H1 (cell line): Measurements from ENCODE around the gene RPL38. TPM values are rescaled to one million over a fixed set of nuclear protein-coding genes. Genes with fewer than 3 reads are reported as not detected.
A peak's percentile ranks its signal among the peaks of the same experiment; 100 is the strongest.

Experiments used
- CTCF ChIA-PET: fragments of 300-600 bp; sonication (Branson Sonifier 250); formaldehyde crosslinking; loops from one replicate; lab custom pipeline; 2021; ENCODE audit not compliant: partially characterized antibody; lab: Charles Lee
- POLR2A ChIA-PET: fragments of 300-600 bp; sonication (Branson Sonifier 250); formaldehyde crosslinking; loops from one replicate; lab custom pipeline; 2021; ENCODE audit warnings: inconsistent platforms; ENCODE audit not compliant: partially characterized antibody; lab: Charles Lee
- DNase-seq, 2 experiments: peaks; one replicate each; pipeline versions ENCODE4 v3.0.0 to v3.0.0-alpha.2; 2010 to 2022; ENCODE audit warnings: low spot score in 2 of 2, low read depth in 1 of 2, mixed read lengths in 1 of 2
- FAIRE-seq: peaks from 2 replicates; lab custom pipeline; 2011; peaks lifted over from hg19 to GRCh38; lab: Jason Lieb, UNC
- H2AFZ ChIP-seq: 2 replicates; pipeline ENCODE4 v1.8.1; 2012; ENCODE audit warnings: low read length, inconsistent platforms
- H2AK5ac ChIP-seq: 2 replicates; pipeline ENCODE4 v1.6.1; 2013; ENCODE audit warnings: low read depth, low read length
- H2BK120ac ChIP-seq: replicated peaks from 2 replicates; pipeline ENCODE3; 2013; ENCODE audit warnings: low read depth, low read length, inconsistent platforms
- H2BK12ac ChIP-seq: 2 replicates; pipeline ENCODE4 v1.6.1; 2013; ENCODE audit warnings: low read depth, low read length
- H2BK15ac ChIP-seq: 2 replicates; pipeline ENCODE4 v1.6.1; 2013; ENCODE audit warnings: low read length
- H2BK20ac ChIP-seq: 2 replicates; pipeline ENCODE4 v1.6.1; 2013; ENCODE audit warnings: low read length
- H2BK5ac ChIP-seq: 2 replicates; pipeline ENCODE4 v1.6.1; 2013; ENCODE audit warnings: low read depth, low read length
- H3K14ac ChIP-seq: 2 replicates; pipeline ENCODE4 v1.6.1; 2013; ENCODE audit warnings: inconsistent platforms; ENCODE audit not compliant: insufficient read length
- H3K18ac ChIP-seq: 2 replicates; pipeline ENCODE4 v1.6.1; 2013; ENCODE audit warnings: low read length; ENCODE audit errors: extremely low read depth
- H3K23ac ChIP-seq: 2 replicates; pipeline ENCODE4 v1.6.1; 2013; ENCODE audit warnings: inconsistent platforms; ENCODE audit not compliant: insufficient read length
- H3K23me2 ChIP-seq: 2 replicates; pipeline ENCODE4 v1.6.1; 2013; ENCODE audit warnings: low read depth, low read length
- H3K27ac ChIP-seq: 2 replicates; pipeline ENCODE4 v1.6.1; 2011; ENCODE audit warnings: low read depth, low read length, inconsistent platforms
- H3K27me3 ChIP-seq, 4 experiments: replicated peaks in 1 of 4; 1 replicate in 1 of 4; 2 replicates in 3 of 4; pipeline versions ENCODE4 v1.6.1 to v1.8.1; 2011 to 2013; ENCODE audit warnings: low read length in 3 of 4, mild to moderate bottlenecking in 3 of 4, inconsistent platforms in 2 of 4, mixed read lengths in 2 of 4, moderate library complexity in 1 of 4; ENCODE audit not compliant: control insufficient read depth in 3 of 4, insufficient read depth in 3 of 4; ENCODE audit errors: extremely low read depth in 1 of 4
- H3K36me3 ChIP-seq, 4 experiments: 2 replicates each; pipeline versions ENCODE4 v1.6.1 to v1.8.1; 2011 to 2013; ENCODE audit warnings: mild to moderate bottlenecking in 4 of 4, low read length in 3 of 4, moderate library complexity in 2 of 4, control low read depth in 1 of 4, inconsistent platforms in 1 of 4; ENCODE audit not compliant: insufficient read depth in 4 of 4, control insufficient read depth in 2 of 4
- H3K4ac ChIP-seq: replicated peaks from 2 replicates; pipeline ENCODE3; 2013; ENCODE audit warnings: low read length, low read depth, mixed read lengths, inconsistent platforms; ENCODE audit not compliant: insufficient read length
- H3K4me1 ChIP-seq, 4 experiments: replicated peaks in 1 of 4; 1 replicate in 1 of 4; 2 replicates in 3 of 4; pipeline versions ENCODE4 v1.6.1 to v1.8.1; 2011 to 2013; ENCODE audit warnings: low read length in 3 of 4, inconsistent platforms in 2 of 4, mixed read lengths in 1 of 4; ENCODE audit not compliant: insufficient read depth in 4 of 4, control insufficient read depth in 3 of 4
- H3K4me2 ChIP-seq, 2 experiments: 2 replicates each; pipeline versions ENCODE4 v1.6.1 to v1.8.1; 2011 to 2013; ENCODE audit warnings: low read depth in 2 of 2, low read length in 2 of 2, control low read depth in 1 of 2, inconsistent platforms in 1 of 2, mild to moderate bottlenecking in 1 of 2; ENCODE audit not compliant: insufficient read depth in 1 of 2
- H3K4me3 ChIP-seq, 4 experiments: fragments of 200-600, 300-600 bp in 1 of 4; sonication (generic), shearing (Covaris generic), sonication (Bioruptor Twin) in 1 of 4; 2 replicates each; pipeline versions ENCODE4 v1.5.1 to v1.8.1; 2011 to 2016; ENCODE audit warnings: low read length in 4 of 4, low read depth in 3 of 4, control low read depth in 2 of 4, inconsistent platforms in 2 of 4, mild to moderate bottlenecking in 2 of 4, mixed read lengths in 1 of 4, moderate library complexity in 1 of 4; ENCODE audit not compliant: insufficient read depth in 2 of 4; ENCODE audit errors: extremely low read depth in 1 of 4
- H3K56ac ChIP-seq: replicated peaks from 2 replicates; pipeline ENCODE3; 2013; ENCODE audit warnings: low read depth, mild to moderate bottlenecking, mixed read lengths, low read length, inconsistent platforms; ENCODE audit not compliant: insufficient read length
- H3K79me1 ChIP-seq: 2 replicates; pipeline ENCODE4 v1.6.1; 2013; ENCODE audit warnings: low read depth, low read length, control low read depth
- H3K79me2 ChIP-seq, 2 experiments: 2 replicates each; pipeline versions ENCODE4 v1.6.1 to v1.8.1; 2012 to 2013; ENCODE audit warnings: low read length in 2 of 2, mild to moderate bottlenecking in 2 of 2, inconsistent platforms in 1 of 2; ENCODE audit not compliant: insufficient read depth in 2 of 2, control insufficient read depth in 1 of 2
- H3K9ac ChIP-seq, 4 experiments: replicated peaks in 1 of 4; 1 replicate in 1 of 4; 2 replicates in 3 of 4; pipeline versions ENCODE4 v1.6.1 to v1.8.1; 2011 to 2013; ENCODE audit warnings: low read depth in 3 of 4, low read length in 3 of 4, control low read depth in 2 of 4, mild to moderate bottlenecking in 2 of 4, moderate library complexity in 2 of 4, inconsistent platforms in 1 of 4; ENCODE audit errors: extremely low read depth in 1 of 4
- H3K9me3 ChIP-seq, 2 experiments: 2 replicates each; pipeline versions ENCODE4 v1.6.1 to v1.8.1; 2012 to 2013; ENCODE audit warnings: mild to moderate bottlenecking in 2 of 2, moderate library complexity in 2 of 2, control low read depth in 1 of 2, inconsistent platforms in 1 of 2, low read depth in 1 of 2, low read length in 1 of 2, mixed read lengths in 1 of 2; ENCODE audit not compliant: insufficient read depth in 2 of 2
- H4K20me1 ChIP-seq, 2 experiments: replicated peaks in 1 of 2; 2 replicates each; pipeline versions ENCODE3 to v1.8.1; 2011 to 2013; ENCODE audit warnings: inconsistent platforms in 2 of 2, low read length in 2 of 2, mild to moderate bottlenecking in 1 of 2; ENCODE audit not compliant: insufficient read depth in 2 of 2, control insufficient read depth in 1 of 2
- H4K5ac ChIP-seq: 2 replicates; pipeline ENCODE4 v1.6.1; 2013; ENCODE audit warnings: low read length, low read depth, mixed read lengths, inconsistent platforms; ENCODE audit not compliant: insufficient read length
- H4K8ac ChIP-seq: 2 replicates; pipeline ENCODE4 v1.8.0; 2013; ENCODE audit warnings: mild to moderate bottlenecking, moderate library complexity, low read length, inconsistent platforms; ENCODE audit not compliant: insufficient read depth; ENCODE audit errors: extremely low read depth
- H4K91ac ChIP-seq: replicated peaks from 2 replicates; pipeline ENCODE3; 2013; ENCODE audit warnings: low read length, mixed read lengths, inconsistent platforms; ENCODE audit not compliant: insufficient read length
- CBX8 ChIP-seq: fragments of 300-800, 300-1000 bp; sonication (generic); IDR thresholded peaks from 2 replicates; pipeline ENCODE4 v1.7.1; 2016; ENCODE audit warnings: low read depth, low read length, borderline replicate concordance
- GABPA ChIP-seq: IDR thresholded peaks from 2 replicates; pipeline ENCODE4 v1.6.1; 2011; ENCODE audit warnings: mild to moderate bottlenecking, low read length, moderate library complexity, borderline replicate concordance; ENCODE audit not compliant: insufficient read depth
- RNF2 ChIP-seq: fragments of 200-900, 300-1000 bp; sonication (generic); IDR thresholded peaks from 2 replicates; pipeline ENCODE4 v1.7.1; 2016; ENCODE audit warnings: borderline replicate concordance, low read depth, mild to moderate bottlenecking, antibody characterized with exemption, low read length; ENCODE audit not compliant: poor library complexity, severe bottlenecking; ENCODE audit errors: missing control alignments
- SP1 ChIP-seq: IDR thresholded peaks from 2 replicates; pipeline ENCODE4 v1.6.1; 2011; ENCODE audit warnings: low read depth, low read length
- WGBS, 2 experiments: shearing (Covaris generic) in 1 of 2; methylation state at CpG; one replicate each; pipeline versions ENCODE4 v1.1.6 to v1.1.7; 2013 to 2015; ENCODE audit warnings: low lambda C conversion rate in 2 of 2, mixed read lengths in 2 of 2, inconsistent platforms in 1 of 2, low coverage in 1 of 2, missing lambda C conversion rate in 1 of 2; ENCODE audit not compliant: insufficient replicate concordance in 2 of 2, insufficient coverage in 1 of 2, insufficient read length in 1 of 2; ENCODE audit errors: extremely low coverage in 1 of 2, missing lambda C conversion rate in 1 of 2; 5-methylcytosine and 5-hydroxymethylcytosine counted together
- polyA plus RNA-seq, 7 experiments: library from polyadenylated mRNA; depleted of rRNA in 3 of 7; stranded (reverse) in 5 of 7; unstranded in 2 of 7; fragments of >200 nt in 5 of 7; fragments of 200-250 nt in 2 of 7; gene quantifications; 1 replicate in 5 of 7; 2 replicates in 1 of 7; 4 replicates in 1 of 7; pipeline versions ENCODE4 v1.2.1 to v1.2.3, GENCODE V29; 2011 to 2013; ENCODE audit warnings: missing spikeins in 2 of 7, mixed read lengths in 2 of 7
- total RNA-seq: library from RNA; stranded (reverse); fragmentation: NEBNext Ultra II Directional; extraction: Animal tissue kit (Norgen Biotek cat#: 25700); gene quantifications from 2 replicates; pipeline ENCODE4 v1.2.1, GENCODE V29; 2021
- TF ChIP-seq, protein P1 (sequence below): IDR thresholded peaks from 2 replicates; pipeline ENCODE4 v1.6.1; 2012; ENCODE audit warnings: inconsistent platforms

Gene RPL38
- total and polyA plus RNA-seq, 2 of the 8 experiments (the other 6 are each of a cell fraction or from before 2014, with no cell fraction given): 412 to 1,195 TPM

DNA sequence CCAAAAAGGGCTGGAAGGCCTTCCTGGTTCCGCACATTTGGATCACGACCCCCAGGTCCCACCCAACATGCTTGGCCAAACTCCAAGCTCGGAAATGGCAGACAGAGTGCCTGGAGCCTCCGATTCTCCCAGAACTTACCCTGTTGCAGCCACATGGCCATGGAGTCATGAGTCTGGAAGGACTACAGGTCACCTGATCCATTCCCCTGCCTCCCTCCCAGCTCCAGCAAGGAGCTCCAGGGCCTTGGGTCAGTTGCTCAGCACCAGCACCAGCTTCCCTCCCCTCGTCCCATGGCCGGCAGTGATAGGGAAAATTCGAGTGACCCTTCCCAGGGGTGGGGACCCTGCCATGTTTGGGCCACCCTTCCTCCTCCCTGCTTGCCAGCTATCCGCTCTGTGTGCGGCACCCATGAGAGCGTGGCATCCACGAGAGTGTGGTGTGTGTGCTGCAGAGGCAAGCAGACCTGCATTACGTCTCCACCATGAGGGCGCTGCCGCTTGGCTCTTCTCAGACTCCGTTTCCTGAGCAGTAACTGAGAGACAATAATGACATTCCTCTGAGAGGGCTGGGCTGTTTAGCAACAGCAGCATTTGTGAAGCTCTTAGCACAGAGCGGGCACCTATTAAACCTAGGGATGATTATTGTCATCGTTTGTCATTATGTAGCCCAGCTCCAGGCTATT, 21.3 kb upstream of the RPL38 start:
- Histone ChIP-seq H2BK12ac (peak overlapping the region; percentile 84; the same call in 1 of the 2 replicates), H3K4me2 (no peak overlapping the region), H3K27ac (no peak overlapping the region), H3K4me1 (0 out of 7 replicates have a peak, but pooled peaks cover 0 to 4% (median 0%) of the 10 kb centered on the region in 4 experiments), H3K23me2 (no peaks in the 10 kb centered on the region), H3K14ac (no peak overlapping the region), H3K36me3 (no peaks in the 10 kb centered on the region), H3K4ac (peak overlapping the region; percentile 19), H2BK15ac (0 out of 2 replicates have a peak overlapping the region, but pooled peaks have one; percentile 65), H2AFZ (peak overlapping the region; percentile 36; the same call in 1 of the 2 replicates), H2BK20ac (no peak overlapping the region), H3K18ac (no peak overlapping the region), H3K79me1 (no peaks in the 10 kb centered on the region), H4K91ac (no peak overlapping the region), H4K20me1 (peaks cover 0 to 2% of the 10 kb centered on the region in 2 experiments), H3K9me3 (no peaks in the 10 kb centered on the region), H3K9ac (no peak overlapping the region), H2BK120ac (no peak overlapping the region), H3K56ac (no peak overlapping the region), H4K5ac (no peak overlapping the region), H3K79me2 (no peaks in the 10 kb centered on the region), H3K27me3 (no peaks in the 10 kb centered on the region), H2AK5ac (no peak overlapping the region), H3K4me3 (no peak overlapping the region), H2BK5ac (peak overlapping the region; percentile 71), H3K23ac (peak overlapping the region; percentile 10), H4K8ac (peak overlapping the region; percentile 80; the same call in 1 of the 2 replicates)
- ChIA-PET CTCF (interaction anchor here (0.8 to 5.1 kb wide), 12 partner anchors 9 to 318 kb away, joined by 3 to 23 read pairs (median 6); partner anchors contain the start of gene RPL38), POLR2A (interaction anchor here (1.3 to 2.7 kb wide), 3 partner anchors 9 to 27 kb away, joined by 3 to 12 read pairs (median 3); partner anchors contain the start of gene RPL38)
- no peak for FAIRE-seq
- WGBS, 2 experiments: 91% methylated on average over 17 of the region's 17 CpGs; no CpG with 5 or more reads in 1 of the 2 experiments
- TF ChIP-seq, protein P1, sequence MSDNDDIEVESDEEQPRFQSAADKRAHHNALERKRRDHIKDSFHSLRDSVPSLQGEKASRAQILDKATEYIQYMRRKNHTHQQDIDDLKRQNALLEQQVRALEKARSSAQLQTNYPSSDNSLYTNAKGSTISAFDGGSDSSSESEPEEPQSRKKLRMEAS: peak; percentile 34; the same call in 1 of the 2 replicates
- no peak for TF ChIP-seq RNF2
- no peak for TF ChIP-seq SP1
- no peak for TF ChIP-seq GABPA
- no peak for TF ChIP-seq CBX8
- no peak for DNase-seq
